Endothelial cell of umbilical vein (primary cell): ENCODE results near the gene IRF2BPL.

Experiments used
- CTCF ChIP-seq, 2 donors: IDR thresholded peaks; 1 replicate in 1 of 2; 2 replicates in 1 of 2; pipeline ENCODE4 v1.5.1; 2011; ENCODE audit warnings: low read length in 2 of 2, mild to moderate bottlenecking in 2 of 2, moderate library complexity in 2 of 2, control low read depth in 1 of 2, inconsistent platforms in 1 of 2, low read depth in 1 of 2; ENCODE audit not compliant: insufficient read depth in 1 of 2; ENCODE audit errors: extremely low read depth in 1 of 2
- EZH2 ChIP-seq: IDR thresholded peaks from 2 replicates; pipeline ENCODE4 v1.6.1; 2012; ENCODE audit warnings: borderline replicate concordance, low read depth, mild to moderate bottlenecking, moderate library complexity, low read length, inconsistent platforms; ENCODE audit not compliant: severe bottlenecking
- POLR2A ChIP-seq: IDR thresholded peaks from 2 replicates; pipeline ENCODE4 v1.6.1; 2012; ENCODE audit warnings: low read depth, mild to moderate bottlenecking, control low read depth, low read length

- TF ChIP-seq CTCF (IDR thresholded peaks at IDR 0.05; ENCODE audit: extremely low read depth in 1 of 2, insufficient read depth in 1 of 2, low read depth in 1 of 2, low read length in 2 of 2) (no peak), EZH2 (no peak), POLR2A (no peak)
Observed at GRCh38 chr14:77007183-77007974, 21.1 kb downstream of the IRF2BPL start.
